Naive B cell (primary cell): ENCODE measurements around the gene STARD13. TPM values are rescaled to one million over a fixed set of nuclear protein-coding genes. Genes with fewer than 3 reads are reported as not detected.

Source experiments
- ATAC-seq, 2 donors: fragments of 150-1000 bp; cut with Tn5 transposase; 2 replicates each; pipeline ENCODE4 v1.10.0; 2021; ENCODE audit warnings: low read depth in 2 of 2, mild to moderate bottlenecking in 2 of 2, moderate library complexity in 2 of 2
- DNase-seq: peaks from one replicate; pipeline ENCODE4 v3.0.0; 2022
- H3K27ac Mint-ChIP-seq, 6 donors: one replicate each; pipeline ENCODE4 v1.8.0; 2020 to 2022; ENCODE audit warnings: mild to moderate bottlenecking in 6 of 6, mixed read lengths in 6 of 6, moderate library complexity in 5 of 6, inconsistent platforms in 2 of 6
- H3K27me3 Mint-ChIP-seq, 3 donors: one replicate each; pipeline ENCODE4 v1.8.0; 2021 to 2022; ENCODE audit warnings: mixed read lengths in 3 of 3, mild to moderate bottlenecking in 1 of 3
- H3K36me3 Mint-ChIP-seq, 2 donors: one replicate each; pipeline ENCODE4 v1.8.0; 2020 to 2022; ENCODE audit warnings: mixed read lengths in 2 of 2, inconsistent platforms in 1 of 2, mild to moderate bottlenecking in 1 of 2
- H3K4me1 Mint-ChIP-seq, 3 donors: one replicate each; pipeline ENCODE4 v1.8.0; 2020 to 2022; ENCODE audit warnings: mixed read lengths in 3 of 3, inconsistent platforms in 1 of 3, mild to moderate bottlenecking in 1 of 3, moderate library complexity in 1 of 3
- H3K4me3 Mint-ChIP-seq, 8 donors: one replicate each; pipeline ENCODE4 v1.8.0; 2020 to 2022; ENCODE audit warnings: mild to moderate bottlenecking in 8 of 8, mixed read lengths in 8 of 8, moderate library complexity in 8 of 8, inconsistent platforms in 2 of 8
- H3K9me3 Mint-ChIP-seq, 7 donors: one replicate each; pipeline ENCODE4 v1.8.0; 2020 to 2022; ENCODE audit warnings: mixed read lengths in 7 of 7, mild to moderate bottlenecking in 5 of 7, inconsistent platforms in 2 of 7, moderate library complexity in 1 of 7
- polyA plus RNA-seq, 6 donors: library from polyadenylated mRNA; unstranded; fragments of 300-500 nt; fragmentation: Illumina TruSeq; gene quantifications; one replicate each; pipeline ENCODE4 v1.2.3, GENCODE V29; 2021; ENCODE audit warnings: low read depth in 6 of 6

STARD13 gene
- polyA plus RNA-seq, 6 donors from 2014 or later, result 0.61 TPM; not detected in 5

- ATAC-seq (no peak), DNase-seq (no peak)
- Mint-ChIP-seq H3K9me3 (no peaks in the 10 kb centered on the region), H3K27me3 (peaks cover 0 to 5% (median 5%) of the 10 kb centered on the region in 3 donors), H3K4me1 (no peaks in the 10 kb centered on the region), H3K36me3 (no peaks in the 10 kb centered on the region), H3K4me3 (no peak overlapping the region), H3K27ac (no peak overlapping the region)
Measured at GRCh38 chr13:33213797-33214196, 71.8 kb downstream of the STARD13 start.

- Mint-ChIP-seq H3K4me1 (no peaks in the 10 kb centered on the region), H3K4me3 (no peak overlapping the region), H3K9me3 (no peaks in the 10 kb centered on the region), H3K27ac (no peak overlapping the region), H3K27me3 (peaks cover 0 to 8% (median 8%) of the 10 kb centered on the region in 3 donors), H3K36me3 (no peaks in the 10 kb centered on the region)
- ATAC-seq (no peak), DNase-seq (no peak)
Measured at GRCh38 chr13:33213024-33213768, 72.4 kb downstream of the STARD13 start.

GRCh38 chr13:33212396-33212795 lies 73.2 kb downstream of the STARD13 start:
- H3K9me3 Mint-ChIP-seq, result no peaks in the 10 kb centered on the region
- ATAC-seq, result no peak
- H3K4me3 Mint-ChIP-seq, result no peak overlapping the region

GRCh38 chr13:33210090-33210489 lies 75.5 kb downstream of the STARD13 start:
- Mint-ChIP-seq H3K4me1 (peaks cover 0 to 5% (median 2%) of the 10 kb centered on the region in 3 donors), H3K9me3 (no peaks in the 10 kb centered on the region), H3K27me3 (peaks cover 0 to 10% (median 7%) of the 10 kb centered on the region in 3 donors), H3K4me3 (no peak overlapping the region), H3K27ac (no peak overlapping the region), H3K36me3 (no peaks in the 10 kb centered on the region)
- no peak for DNase-seq
- no peak for ATAC-seq

More at GRCh38 chr13:33212396-33212795, 73.2 kb downstream of the STARD13 start:
- Mint-ChIP-seq H3K27me3 (peaks cover 0 to 10% (median 7%) of the 10 kb centered on the region in 3 donors), H3K4me1 (no peaks in the 10 kb centered on the region), H3K36me3 (no peaks in the 10 kb centered on the region), H3K27ac (no peak overlapping the region)
- DNase-seq, result no peak

GRCh38 chr13:33208290-33209220 lies 77.0 kb downstream of the STARD13 start:
- ATAC-seq (no peak), DNase-seq (no peak)
- peaks cover 0 to 14% (median 5%) of the 10 kb centered on the region in 3 donors for H3K4me1 Mint-ChIP-seq
- no peaks in the 10 kb centered on the region for H3K9me3 Mint-ChIP-seq
- H3K27me3 Mint-ChIP-seq, result peaks cover 0 to 14% (median 7%) of the 10 kb centered on the region in 3 donors
- H3K27ac Mint-ChIP-seq, result no peak overlapping the region
- no peaks in the 10 kb centered on the region for H3K36me3 Mint-ChIP-seq
- H3K4me3 Mint-ChIP-seq, result no peak overlapping the region

- peaks cover 3 to 17% (median 10%) of the 10 kb centered on the region in 3 donors for H3K4me1 Mint-ChIP-seq
- peaks cover 0 to 17% (median 7%) of the 10 kb centered on the region in 3 donors for H3K27me3 Mint-ChIP-seq
- peak overlapping the region in 1 of 6 donors; percentile 3 for H3K27ac Mint-ChIP-seq
- no peak for DNase-seq
- no peak for ATAC-seq
- no peak overlapping the region for H3K4me3 Mint-ChIP-seq
- peaks cover 0 to under 1% (median 0%) of the 10 kb centered on the region in 7 donors for H3K9me3 Mint-ChIP-seq
- no peaks in the 10 kb centered on the region for H3K36me3 Mint-ChIP-seq
Measured at GRCh38 chr13:33207615-33207961, 78.0 kb downstream of the STARD13 start.

- Mint-ChIP-seq H3K4me3 (no peak overlapping the region), H3K27me3 (peaks cover 0 to 20% (median 7%) of the 10 kb centered on the region in 3 donors)
Measured at GRCh38 chr13:33206945-33207614, 78.5 kb downstream of the STARD13 start.

GRCh38 chr13:33206425-33206824 lies 79.1 kb downstream of the STARD13 start:
- Mint-ChIP-seq H3K27me3 (peaks cover 0 to 20% (median 7%) of the 10 kb centered on the region in 3 donors), H3K27ac (no peak overlapping the region), H3K4me3 (no peak overlapping the region), H3K4me1 (peaks cover 9 to 23% (median 15%) of the 10 kb centered on the region in 3 donors), H3K36me3 (no peaks in the 10 kb centered on the region), H3K9me3 (peaks cover 0 to 6% (median 0%) of the 10 kb centered on the region in 7 donors)
- ATAC-seq (no peak), DNase-seq (no peak)

More at GRCh38 chr13:33206945-33207614, 78.5 kb downstream of the STARD13 start:
- Mint-ChIP-seq H3K4me1 (peaks cover 8 to 22% (median 15%) of the 10 kb centered on the region in 3 donors), H3K9me3 (peaks cover 0 to 6% (median 0%) of the 10 kb centered on the region in 7 donors), H3K36me3 (no peaks in the 10 kb centered on the region), H3K27ac (no peak overlapping the region)
- DNase-seq (no peak), ATAC-seq (no peak)

- no peak for ATAC-seq
- peaks cover 9 to 23% (median 15%) of the 10 kb centered on the region in 3 donors for H3K4me1 Mint-ChIP-seq
- H3K36me3 Mint-ChIP-seq, result no peaks in the 10 kb centered on the region
- peak overlapping the region in 1 of 6 donors; percentile 54 for H3K27ac Mint-ChIP-seq
- H3K9me3 Mint-ChIP-seq, result peaks cover 0 to 6% (median 0%) of the 10 kb centered on the region in 7 donors
- DNase-seq, result no peak
- peaks cover 0 to 20% (median 7%) of the 10 kb centered on the region in 3 donors for H3K27me3 Mint-ChIP-seq
- no peak overlapping the region for H3K4me3 Mint-ChIP-seq
Measured at GRCh38 chr13:33205804-33206221, 79.7 kb downstream of the STARD13 start.

GRCh38 chr13:33205224-33205623 lies 80.3 kb downstream of the STARD13 start:
- Mint-ChIP-seq H3K4me3 (no peak overlapping the region), H3K4me1 (peaks cover 9 to 23% (median 15%) of the 10 kb centered on the region in 3 donors), H3K27me3 (peaks cover 0 to 20% (median 7%) of the 10 kb centered on the region in 3 donors), H3K27ac (no peak overlapping the region), H3K9me3 (peaks cover 0 to 6% (median 0%) of the 10 kb centered on the region in 7 donors), H3K36me3 (no peaks in the 10 kb centered on the region)
- DNase-seq (no peak), ATAC-seq (no peak)

- DNase-seq, result no peak
- ATAC-seq, result no peak
- Mint-ChIP-seq H3K36me3 (no peaks in the 10 kb centered on the region), H3K9me3 (peaks cover 0 to 6% (median 0%) of the 10 kb centered on the region in 7 donors), H3K4me1 (peaks cover 9 to 23% (median 15%) of the 10 kb centered on the region in 3 donors), H3K27me3 (peaks cover 0 to 20% (median 7%) of the 10 kb centered on the region in 3 donors), H3K4me3 (peak overlapping the region in 4 of 8 donors; percentile 3 to 45 (median 16)), H3K27ac (peak overlapping the region in 1 of 6 donors; percentile 30)
Measured at GRCh38 chr13:33204130-33204927, 81.2 kb downstream of the STARD13 start.

GRCh38 chr13:33202644-33203169 lies 82.8 kb downstream of the STARD13 start:
- peaks cover 0 to 15% (median 0%) of the 10 kb centered on the region in 3 donors for H3K27me3 Mint-ChIP-seq
- peaks cover 0 to 6% (median 0%) of the 10 kb centered on the region in 7 donors for H3K9me3 Mint-ChIP-seq
- DNase-seq (peak; percentile 38), ATAC-seq (peak; percentile 83 to 90)
- H3K27ac Mint-ChIP-seq, result peak overlapping the region in 2 of 6 donors; percentile 2 to 9
- no peaks in the 10 kb centered on the region for H3K36me3 Mint-ChIP-seq
- no peak overlapping the region for H3K4me3 Mint-ChIP-seq
- H3K4me1 Mint-ChIP-seq, result peaks cover 9 to 23% (median 15%) of the 10 kb centered on the region in 3 donors
